Measurements from ENCODE around the gene CPNE5. TPM values are rescaled to one million over a fixed set of nuclear protein-coding genes. Genes with fewer than 3 reads are reported as not detected.

CPNE5 gene
- total and polyA plus RNA-seq, 2 of the 4 experiments (the other 2 are of a cell fraction) = 0.07 TPM; not detected in 1

- no peak overlapping the region for H3K56ac ChIP-seq (ENCODE audit: extremely low read depth, insufficient read depth, low read length)
- H3K4me2 ChIP-seq (ENCODE audit: low read depth, low read length) = no peak overlapping the region
- peaks cover 12% of the 10 kb centered on the region; the same call in 1 of the 2 replicates for H3K27me3 ChIP-seq (ENCODE audit: control insufficient read depth, insufficient read depth, low read length)
- no peak overlapping the region for H2BK20ac ChIP-seq (ENCODE audit: low read depth, low read length)
- H3K9me3 ChIP-seq (ENCODE audit: control insufficient read depth, insufficient read depth, low read length) = peaks cover 21% of the 10 kb centered on the region
- no peak overlapping the region for H3K4ac ChIP-seq (ENCODE audit: low read depth, low read length)
- no TSS peak for BruUV-seq (replicated peaks)
- H4K91ac ChIP-seq (ENCODE audit: insufficient read depth, low read depth, low read length) = no peak overlapping the region
- H3K23ac ChIP-seq (ENCODE audit: low read depth, low read length) = no peak overlapping the region
- no peak overlapping the region for H2AFZ ChIP-seq (replicated peaks; ENCODE audit: low read length, poor library complexity)
- H2AK5ac ChIP-seq (ENCODE audit: low read depth, low read length) = no peak overlapping the region
- intact Hi-C loops (cut with micrococcal nuclease) = no loop called here
- H2BK120ac ChIP-seq (ENCODE audit: low read depth, low read length) = no peak overlapping the region
- dilution Hi-C loops (cut with HindIII; ENCODE audit: low sequenced_read_pairs, unreplicated experiment) = no loop called here
- no peak overlapping the region for H3K9ac ChIP-seq (ENCODE audit: low read depth, low read length)
- no peaks in the 10 kb centered on the region for H3K36me3 ChIP-seq (ENCODE audit: control insufficient read depth, insufficient read depth, low read length)
- no peak overlapping the region for H2BK15ac ChIP-seq (ENCODE audit: low read depth, low read length)
- TF ChIP-seq CHD1 (IDR thresholded peaks at IDR 0.05; ENCODE audit: low read depth, low read length) = no peak
- no peak for TF ChIP-seq RAD21 (IDR thresholded peaks at IDR 0.05; ENCODE audit: low read length)
- TF ChIP-seq SMC3 (IDR thresholded peaks at IDR 0.05; ENCODE audit: low read depth, low read length) = no peak
- TF ChIP-seq NFE2L2 (IDR thresholded peaks at IDR 0.05; ENCODE audit: low read depth, low read length) = no peak
- no peak for TF ChIP-seq RCOR1 (IDR thresholded peaks at IDR 0.05; ENCODE audit: insufficient replicate concordance, low read length)
- TF ChIP-seq MAZ (IDR thresholded peaks at IDR 0.05; ENCODE audit: borderline replicate concordance, low read depth, low read length) = no peak
- TF ChIP-seq ELK1 (IDR thresholded peaks at IDR 0.05; ENCODE audit: borderline replicate concordance, low read depth, low read length) = no peak
- TF ChIP-seq CEBPB (IDR thresholded peaks at IDR 0.05; ENCODE audit: low read depth, low read length) = no peak
- no peak for TF ChIP-seq MAFK (IDR thresholded peaks at IDR 0.05; ENCODE audit: low read depth, low read length)
- no peak for TF ChIP-seq MXI1 (IDR thresholded peaks at IDR 0.05; ENCODE audit: borderline replicate concordance, low read depth, low read length)
- TF ChIP-seq FOS (IDR thresholded peaks at IDR 0.05; ENCODE audit: low read depth, low read length) = no peak
- TF ChIP-seq RFX5 (IDR thresholded peaks at IDR 0.05; ENCODE audit: low read depth, low read length) = no peak
- TF ChIP-seq POLR2A (IDR thresholded peaks at IDR 0.05; ENCODE audit: low read depth, low read length) = no peak
- TF ChIP-seq BHLHE40 (IDR thresholded peaks at IDR 0.05; ENCODE audit: low read depth, low read length) = no peak
- TF ChIP-seq, protein P1, sequence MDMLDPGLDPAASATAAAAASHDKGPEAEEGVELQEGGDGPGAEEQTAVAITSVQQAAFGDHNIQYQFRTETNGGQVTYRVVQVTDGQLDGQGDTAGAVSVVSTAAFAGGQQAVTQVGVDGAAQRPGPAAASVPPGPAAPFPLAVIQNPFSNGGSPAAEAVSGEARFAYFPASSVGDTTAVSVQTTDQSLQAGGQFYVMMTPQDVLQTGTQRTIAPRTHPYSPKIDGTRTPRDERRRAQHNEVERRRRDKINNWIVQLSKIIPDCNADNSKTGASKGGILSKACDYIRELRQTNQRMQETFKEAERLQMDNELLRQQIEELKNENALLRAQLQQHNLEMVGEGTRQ (IDR thresholded peaks at IDR 0.05; ENCODE audit: low read depth, low read length) = no peak
- TF ChIP-seq, protein P2, sequence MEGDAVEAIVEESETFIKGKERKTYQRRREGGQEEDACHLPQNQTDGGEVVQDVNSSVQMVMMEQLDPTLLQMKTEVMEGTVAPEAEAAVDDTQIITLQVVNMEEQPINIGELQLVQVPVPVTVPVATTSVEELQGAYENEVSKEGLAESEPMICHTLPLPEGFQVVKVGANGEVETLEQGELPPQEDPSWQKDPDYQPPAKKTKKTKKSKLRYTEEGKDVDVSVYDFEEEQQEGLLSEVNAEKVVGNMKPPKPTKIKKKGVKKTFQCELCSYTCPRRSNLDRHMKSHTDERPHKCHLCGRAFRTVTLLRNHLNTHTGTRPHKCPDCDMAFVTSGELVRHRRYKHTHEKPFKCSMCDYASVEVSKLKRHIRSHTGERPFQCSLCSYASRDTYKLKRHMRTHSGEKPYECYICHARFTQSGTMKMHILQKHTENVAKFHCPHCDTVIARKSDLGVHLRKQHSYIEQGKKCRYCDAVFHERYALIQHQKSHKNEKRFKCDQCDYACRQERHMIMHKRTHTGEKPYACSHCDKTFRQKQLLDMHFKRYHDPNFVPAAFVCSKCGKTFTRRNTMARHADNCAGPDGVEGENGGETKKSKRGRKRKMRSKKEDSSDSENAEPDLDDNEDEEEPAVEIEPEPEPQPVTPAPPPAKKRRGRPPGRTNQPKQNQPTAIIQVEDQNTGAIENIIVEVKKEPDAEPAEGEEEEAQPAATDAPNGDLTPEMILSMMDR (conservative IDR thresholded peaks at IDR 0.05; ENCODE audit: low read depth, low read length) = no peak
- 0 out of 2 replicates have a peak, but pooled peaks cover 4% of the 10 kb centered on the region for H3K9me1 ChIP-seq (ENCODE audit: insufficient read depth, low read length)
- H4K8ac ChIP-seq (ENCODE audit: low read depth in 2 of 2, low read length in 2 of 2) = no peak overlapping the region
- H4K5ac ChIP-seq (ENCODE audit: low read depth, low read length) = no peak overlapping the region
- POLR2A ChIA-PET (ENCODE audit: unreplicated experiment) = no interaction called here
- H4K20me1 ChIP-seq (ENCODE audit: insufficient read depth, low read length) = no peaks in the 10 kb centered on the region
- CTCF ChIA-PET = interaction anchor here (1.2 kb wide), 1 partner anchor 136 kb away, joined by 4 read pairs; no protein-coding TSS in a partner anchor
- no CpG with 5 or more reads among the region's 1 CpG for WGBS, 2 experiments (ENCODE audit: extremely low coverage in 2 of 2, insufficient read length in 1 of 2)
- H3K27ac ChIP-seq (ENCODE audit: insufficient read depth, low read length) = no peak overlapping the region
- no peak overlapping the region for H2AK9ac ChIP-seq (replicated peaks; ENCODE audit: low read depth, low read length, poor library complexity)
- H2BK5ac ChIP-seq (ENCODE audit: low read depth, low read length, poor library complexity, severe bottlenecking) = no peak overlapping the region
- in situ Hi-C loops (cut with MboI; ENCODE audit: low sequenced_read_pairs) = loop anchor here (5.0 kb wide), 1 partner anchor 50 kb away; no protein-coding TSS in a partner anchor
- ATAC-seq (ENCODE audit: low read depth) (no peak), DNase-seq (no peak)
- no peak overlapping the region for H3K14ac ChIP-seq (replicated peaks; ENCODE audit: low read depth, low read length)
- H3K79me1 ChIP-seq (ENCODE audit: low read depth in 1 of 2, low read length in 2 of 2) = no peaks in the 10 kb centered on the region
- no peak overlapping the region for H3K18ac ChIP-seq (ENCODE audit: low read depth, low read length)
- no peaks in the 10 kb centered on the region; the same call in 1 of the 2 replicates for H3K4me1 ChIP-seq (ENCODE audit: control insufficient read depth, insufficient read depth, low read length)
- no peak overlapping the region for H3K4me3 ChIP-seq (ENCODE audit: insufficient read depth, low read depth, low read length)
These were observed 87.4 kb downstream of the CPNE5 start for GRCh38 chr6:36751833-36752186.
